GM12873 (cell line): ENCODE measurements around the gene LRIG3.

Experiments
- TF ChIP-seq, protein P1 (sequence below): IDR thresholded peaks from 2 replicates; pipeline ENCODE4 v1.5.1; 2012; ENCODE audit warnings: low read depth, mild to moderate bottlenecking, moderate library complexity, low read length, control low read depth; ENCODE audit not compliant: insufficient read depth; ENCODE audit errors: missing control alignments

The LRIG3 gene

DNA sequence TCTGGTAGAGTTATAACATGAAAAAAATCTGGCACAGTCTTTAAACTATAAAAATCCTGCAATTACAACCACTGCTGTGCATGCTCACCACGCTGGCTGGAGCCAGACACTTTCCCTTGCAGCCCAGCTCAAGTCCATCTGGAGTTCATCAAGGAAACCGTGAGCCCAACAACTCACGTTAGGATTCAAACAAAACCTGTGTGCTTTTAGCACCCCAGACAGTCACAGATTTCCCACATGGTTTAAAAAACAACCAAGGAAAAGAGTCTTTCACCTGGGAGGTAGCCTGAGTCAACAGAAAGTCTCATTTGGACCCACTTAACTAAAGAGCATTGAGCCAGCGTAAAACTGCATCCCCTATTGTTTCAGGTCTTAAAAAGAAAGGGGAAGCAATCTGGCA is 4.7 kb downstream of the LRIG3 start:
- TF ChIP-seq, protein P1, sequence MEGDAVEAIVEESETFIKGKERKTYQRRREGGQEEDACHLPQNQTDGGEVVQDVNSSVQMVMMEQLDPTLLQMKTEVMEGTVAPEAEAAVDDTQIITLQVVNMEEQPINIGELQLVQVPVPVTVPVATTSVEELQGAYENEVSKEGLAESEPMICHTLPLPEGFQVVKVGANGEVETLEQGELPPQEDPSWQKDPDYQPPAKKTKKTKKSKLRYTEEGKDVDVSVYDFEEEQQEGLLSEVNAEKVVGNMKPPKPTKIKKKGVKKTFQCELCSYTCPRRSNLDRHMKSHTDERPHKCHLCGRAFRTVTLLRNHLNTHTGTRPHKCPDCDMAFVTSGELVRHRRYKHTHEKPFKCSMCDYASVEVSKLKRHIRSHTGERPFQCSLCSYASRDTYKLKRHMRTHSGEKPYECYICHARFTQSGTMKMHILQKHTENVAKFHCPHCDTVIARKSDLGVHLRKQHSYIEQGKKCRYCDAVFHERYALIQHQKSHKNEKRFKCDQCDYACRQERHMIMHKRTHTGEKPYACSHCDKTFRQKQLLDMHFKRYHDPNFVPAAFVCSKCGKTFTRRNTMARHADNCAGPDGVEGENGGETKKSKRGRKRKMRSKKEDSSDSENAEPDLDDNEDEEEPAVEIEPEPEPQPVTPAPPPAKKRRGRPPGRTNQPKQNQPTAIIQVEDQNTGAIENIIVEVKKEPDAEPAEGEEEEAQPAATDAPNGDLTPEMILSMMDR = no peak

DNA sequence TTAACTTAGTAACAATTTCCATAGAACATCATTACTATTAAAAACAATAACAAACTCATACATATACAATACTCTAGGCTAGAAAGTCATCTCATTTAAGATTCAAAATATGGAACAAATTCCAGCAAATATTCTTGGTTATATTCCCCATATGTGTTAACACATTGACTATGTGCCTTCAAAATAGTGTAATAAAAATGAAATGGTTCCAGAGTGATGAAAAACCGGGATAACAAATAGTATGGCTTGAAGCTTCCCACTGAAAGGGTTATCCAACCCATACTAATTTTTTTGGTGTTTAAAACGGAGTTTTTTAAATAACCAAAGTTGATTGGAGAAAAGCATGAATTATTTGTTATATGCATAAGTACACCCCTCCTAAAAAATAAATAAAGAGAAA is 5.3 kb downstream of the LRIG3 start:
- TF ChIP-seq, protein P1 = no peak

DNA sequence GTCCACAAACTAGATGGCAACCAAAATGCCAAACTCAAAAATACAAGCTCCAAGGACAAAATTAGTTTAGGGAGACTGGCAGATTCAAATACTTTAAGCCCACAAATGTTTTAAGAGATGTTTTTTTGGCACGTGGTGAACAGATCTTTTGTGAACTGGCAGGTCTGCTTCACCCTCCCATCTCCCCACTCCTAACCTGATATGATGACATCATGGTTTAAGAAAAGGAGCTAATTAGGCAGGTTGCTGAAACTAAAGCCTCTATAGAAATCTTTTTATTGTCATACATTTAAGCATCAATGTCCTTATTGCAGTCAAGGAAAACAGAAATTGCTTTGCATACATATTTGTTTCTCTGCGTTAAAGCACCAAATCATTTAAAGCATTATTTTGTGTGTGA is 5.8 kb downstream of the LRIG3 start:
- TF ChIP-seq, protein P1 = no peak

DNA sequence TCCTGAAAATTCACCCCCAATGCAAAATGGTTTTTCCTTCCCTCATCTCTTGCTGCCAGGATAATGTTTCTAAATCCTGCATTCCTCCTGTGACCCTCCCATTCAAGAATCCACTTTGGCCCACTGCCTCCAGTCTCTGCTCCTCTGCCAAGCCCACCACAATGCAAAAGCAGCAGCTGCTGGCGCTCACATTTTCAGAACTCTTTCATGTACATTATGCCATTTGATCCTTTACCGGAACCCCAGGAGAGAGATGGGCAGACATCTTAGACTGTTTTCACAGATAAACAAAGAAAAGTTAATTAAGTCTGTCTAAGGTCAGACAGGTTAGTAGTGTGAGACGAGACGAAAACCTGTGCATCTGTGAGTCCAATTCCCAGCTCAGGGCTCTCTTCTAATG is 12.9 kb downstream of the LRIG3 start:
- TF ChIP-seq, protein P1 = no peak

DNA sequence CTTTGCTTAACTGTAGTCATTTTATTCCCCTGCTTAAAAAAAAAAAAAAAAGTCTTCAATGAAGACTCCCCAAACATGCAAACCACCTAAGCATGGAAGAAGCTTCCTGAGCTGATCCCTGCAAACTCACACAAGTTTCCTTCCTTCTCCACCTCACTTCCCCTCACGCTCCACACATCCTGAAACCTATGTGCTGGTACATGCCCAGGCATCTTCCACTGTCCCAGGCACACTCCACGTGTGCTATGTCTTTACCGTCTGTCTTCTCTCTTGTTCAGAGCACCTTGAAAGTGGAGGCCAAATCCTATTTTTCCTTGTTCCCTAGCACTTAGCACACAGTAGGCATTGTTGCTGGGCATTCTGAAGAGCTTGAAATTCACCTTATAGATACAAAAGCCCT is 13.4 kb downstream of the LRIG3 start:
- TF ChIP-seq, protein P1 = no peak

DNA sequence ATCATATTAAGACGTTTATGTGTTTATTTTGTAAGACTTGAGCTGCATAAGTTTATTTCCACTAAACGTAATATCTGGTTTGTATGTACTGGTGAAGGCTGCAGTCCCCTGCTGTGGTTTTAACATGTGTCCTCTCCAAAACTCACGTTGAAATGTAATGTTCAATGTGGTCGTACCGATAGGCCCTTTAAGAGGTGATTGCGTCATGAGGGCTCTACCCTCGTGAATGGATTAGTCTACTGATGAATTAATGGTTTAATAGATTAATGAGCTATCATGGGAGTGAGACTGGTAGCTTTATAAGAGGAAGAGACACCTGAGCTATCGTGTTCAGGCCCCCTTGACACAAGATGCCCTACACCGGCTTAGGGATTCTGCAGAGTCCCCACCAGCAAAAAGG is 14.9 kb downstream of the LRIG3 start:
- TF ChIP-seq, protein P1 = no peak

DNA sequence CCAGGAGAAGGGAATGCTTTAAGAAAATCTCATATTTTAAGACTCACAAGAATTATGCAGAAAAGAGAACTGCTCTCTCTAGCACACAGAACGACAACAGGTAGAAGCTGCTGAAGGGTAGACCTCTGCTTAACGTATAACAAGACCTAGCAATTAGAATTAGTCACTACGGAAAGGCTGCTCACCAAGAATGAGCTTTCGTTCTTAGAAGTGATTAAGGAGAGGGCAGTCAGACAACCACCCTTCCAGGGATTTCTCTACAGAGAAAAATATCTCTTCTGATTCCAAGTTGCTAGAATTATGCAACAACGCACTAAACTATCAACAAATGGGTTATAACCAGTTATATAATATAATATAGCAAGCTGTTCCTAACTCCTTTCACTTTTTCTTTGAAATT is 18.6 kb downstream of the LRIG3 start:
- TF ChIP-seq, protein P1 = no peak
